Muscle of leg (tissue), 16 donors: ENCODE measurements around the gene NARS2. TPM values are rescaled to one million over a fixed set of nuclear protein-coding genes. Genes with fewer than 3 reads are reported as not detected.
A peak's percentile ranks its signal among the peaks of the same experiment; 100 is the strongest.
"Not testable (repeated sequence)": the region's sequence is repeated elsewhere in the genome, so short reads cannot be mapped to it uniquely, and the experiment has no call there.

Source experiments
- DNase-seq: peaks from one replicate; pipeline ENCODE4 v3.0.0; 2013
- H3K27ac ChIP-seq: one replicate; pipeline ENCODE4 v1.5.1; 2013; ENCODE audit warnings: mild to moderate bottlenecking, low read length, control low read depth
- H3K27me3 ChIP-seq: one replicate; pipeline ENCODE4 v1.6.1; 2013; ENCODE audit warnings: low read length; ENCODE audit not compliant: control insufficient read depth, insufficient read depth
- H3K36me3 ChIP-seq: one replicate; pipeline ENCODE4 v1.6.1; 2013; ENCODE audit warnings: low read length; ENCODE audit not compliant: control insufficient read depth, insufficient read depth
- H3K4me1 ChIP-seq: one replicate; pipeline ENCODE4 v1.6.1; 2013; ENCODE audit warnings: low read length; ENCODE audit not compliant: control insufficient read depth, insufficient read depth
- H3K4me3 ChIP-seq: one replicate; pipeline ENCODE4 v1.5.1; 2013; ENCODE audit warnings: low read length, control low read depth
- H3K9me3 ChIP-seq: replicated peaks from 2 replicates; pipeline ENCODE4 v1.6.1; 2013; ENCODE audit warnings: low read depth, low read length; ENCODE audit not compliant: control insufficient read depth
- WGBS: methylation state at CpG from one replicate; pipeline ENCODE4 v1.1.5; 2013; ENCODE audit warnings: missing lambda C conversion rate; ENCODE audit not compliant: insufficient coverage; 5-methylcytosine and 5-hydroxymethylcytosine counted together
- long read RNA-seq, 11 donors: transcript quantifications; one replicate each; lab custom pipeline, GENCODE V29; 2026
- polyA plus RNA-seq, 8 donors: library from polyadenylated mRNA; unstranded; fragments of 120-200 nt; gene quantifications; one replicate each; pipeline versions ENCODE4 v1.2.1 to v1.2.3, GENCODE V29; 2013; ENCODE audit warnings: inconsistent platforms in 1 of 8, low replicate concordance in 1 of 8; ENCODE audit not compliant: insufficient read length in 8 of 8, insufficient read depth in 1 of 8
- total RNA-seq: library from RNA; stranded (reverse); fragments of 120-200 nt; gene quantifications from one replicate; pipeline ENCODE4 v1.2.4, GENCODE V29; 2013

NARS2 gene
- total RNA-seq (20.3 TPM), polyA plus RNA-seq (10 to 100 TPM; 11.5 to 18.0 (median 14.4) TPM)
- long read RNA-seq, donor 1, partial matches to known transcripts: 0 of 1 reads
- long read RNA-seq, donor 1, other reads (novel, unspliced or antisense): 0 of 1 reads
- long read RNA-seq, donor 2: 0 reads
- long read RNA-seq, donor 3: 0 reads
- long read RNA-seq, donor 4, partial matches to known transcripts: 0 of 1 reads
- long read RNA-seq, donor 4, other reads (novel, unspliced or antisense): 0 of 1 reads
- long read RNA-seq, donor 5, transcript NARS2-201 (14 exons, 2,519 nt): major isoform, 10 of 10 reads
- long read RNA-seq, donor 5, partial matches to known transcripts: 0 of 10 reads
- long read RNA-seq, donor 5, other reads (novel, unspliced or antisense): 0 of 10 reads
- long read RNA-seq, donor 6, partial matches to known transcripts: 0 of 2 reads
- long read RNA-seq, donor 6, other reads (novel, unspliced or antisense): 0 of 2 reads
- long read RNA-seq, donor 7, partial matches to known transcripts: 0 of 1 reads
- long read RNA-seq, donor 7, other reads (novel, unspliced or antisense): 0 of 1 reads
- long read RNA-seq, donor 8: 0 reads
- long read RNA-seq, donor 9: 0 reads
- long read RNA-seq, donor 10, partial matches to known transcripts: 0 of 1 reads
- long read RNA-seq, donor 10, other reads (novel, unspliced or antisense): 0 of 1 reads
- long read RNA-seq, donor 11, partial matches to known transcripts: 0 of 2 reads
- long read RNA-seq, donor 11, other reads (novel, unspliced or antisense): 0 of 2 reads

- Histone ChIP-seq H3K27me3 (no peaks in the 10 kb centered on the region), H3K36me3 (peaks cover 15% of the 10 kb centered on the region), H3K4me3 (peak within 1 kb of the TSS; percentile 93), H3K9me3 (no peaks in the 10 kb centered on the region), H3K27ac (peak within 1 kb of the TSS; percentile 92), H3K4me1 (peaks cover 10% of the 10 kb centered on the region)
- WGBS: 0% methylated on average over 41 of the region's 60 CpGs
- peak; percentile 99 for DNase-seq
Measured at GRCh38 chr11:78574386-78575381, at the start of gene NARS2. NARS2 (minus strand) TSS chr11:78574864; CDS start chr11:78574488, 376 bp downstream.

GRCh38 chr11:78622666-78623065, 48.0 kb upstream of the NARS2 start:
- Histone ChIP-seq H3K4me3 (no peak overlapping the region), H3K4me1 (no peaks in the 10 kb centered on the region), H3K27ac (no peak overlapping the region), H3K27me3 (no peaks in the 10 kb centered on the region), H3K36me3 (no peaks in the 10 kb centered on the region), H3K9me3 (peaks cover 10% of the 10 kb centered on the region)
- WGBS: 77% methylated on average over 4 of the region's 5 CpGs
- no peak for DNase-seq

- Histone ChIP-seq H3K4me3 (no peak overlapping the region), H3K36me3 (no peaks in the 10 kb centered on the region), H3K27ac (no peak overlapping the region), H3K9me3 (peaks cover 10% of the 10 kb centered on the region), H3K27me3 (no peaks in the 10 kb centered on the region), H3K4me1 (no peaks in the 10 kb centered on the region)
- DNase-seq: no peak
- WGBS: no CpG with 5 or more reads among the region's 2 CpGs
Measured at GRCh38 chr11:78620159-78620558, 45.5 kb upstream of the NARS2 start.

- Histone ChIP-seq H3K4me3 (no peak overlapping the region), H3K27me3 (no peaks in the 10 kb centered on the region), H3K27ac (no peak overlapping the region), H3K36me3 (no peaks in the 10 kb centered on the region), H3K4me1 (no peaks in the 10 kb centered on the region), H3K9me3 (peaks cover 10% of the 10 kb centered on the region)
- no peak for DNase-seq
- WGBS: no CpG with 5 or more reads among the region's 1 CpG
Measured at GRCh38 chr11:78615724-78616123, 41.1 kb upstream of the NARS2 start.

GRCh38 chr11:78613378-78613813, 38.7 kb upstream of the NARS2 start:
- no peak overlapping the region for H3K4me3 ChIP-seq
- no peaks in the 10 kb centered on the region for H3K4me1 ChIP-seq
- no peaks in the 10 kb centered on the region for H3K36me3 ChIP-seq
- WGBS: 51% methylated on average over 4 of the region's 5 CpGs
- H3K9me3 ChIP-seq: no peaks in the 10 kb centered on the region
- no peaks in the 10 kb centered on the region for H3K27me3 ChIP-seq
- no peak for DNase-seq
- H3K27ac ChIP-seq: no peak overlapping the region

- WGBS: 63% methylated on average over 1 of the region's 4 CpGs
- H3K4me1 ChIP-seq: no peaks in the 10 kb centered on the region
- no peak overlapping the region for H3K4me3 ChIP-seq
- no peak overlapping the region for H3K27ac ChIP-seq
- no peak for DNase-seq
- H3K36me3 ChIP-seq: no peaks in the 10 kb centered on the region
- no peaks in the 10 kb centered on the region for H3K9me3 ChIP-seq
- H3K27me3 ChIP-seq: no peaks in the 10 kb centered on the region
Measured at GRCh38 chr11:78612721-78613377, 38.2 kb upstream of the NARS2 start.

GRCh38 chr11:78609321-78609720, 34.7 kb upstream of the NARS2 start:
- DNase-seq, H3K27ac ChIP-seq, H3K27me3 ChIP-seq, H3K36me3 ChIP-seq, H3K9me3 ChIP-seq, H3K4me3 ChIP-seq, H3K4me1 ChIP-seq: not testable (repeated sequence)
- 98% methylated on average over 5 of the region's 5 CpGs for WGBS

- no peaks in the 10 kb centered on the region for H3K36me3 ChIP-seq
- H3K27ac ChIP-seq: no peak overlapping the region
- H3K4me1 ChIP-seq: no peaks in the 10 kb centered on the region
- no peak overlapping the region for H3K4me3 ChIP-seq
- peaks cover 5% of the 10 kb centered on the region for H3K27me3 ChIP-seq
- H3K9me3 ChIP-seq: no peaks in the 10 kb centered on the region
- no peak for DNase-seq
Measured at GRCh38 chr11:78607696-78608095, 33.0 kb upstream of the NARS2 start.

- Histone ChIP-seq H3K4me3 (no peak overlapping the region), H3K9me3 (no peaks in the 10 kb centered on the region), H3K27me3 (peaks cover 5% of the 10 kb centered on the region), H3K27ac (no peak overlapping the region), H3K36me3 (no peaks in the 10 kb centered on the region), H3K4me1 (no peaks in the 10 kb centered on the region)
- no peak for DNase-seq
- no CpG with 5 or more reads among the region's 3 CpGs for WGBS
Measured at GRCh38 chr11:78606667-78607066, 32.0 kb upstream of the NARS2 start.
